OCI-LY3 (cell line): Measurements from ENCODE around the gene GABRA4.

ENCODE experiments used
- H2AFZ ChIP-seq: fragments of 200-600, 300-600 bp; shearing (Covaris generic); 2 replicates; pipeline ENCODE4 v1.6.0; 2014; ENCODE audit warnings: antibody characterized with exemption, low read depth, low read length
- H3K27ac ChIP-seq: fragments of 200-600, 300-600 bp; sonication (generic); 2 replicates; pipeline ENCODE4 v1.5.1; 2014; ENCODE audit warnings: mild to moderate bottlenecking, low read length, moderate library complexity, mixed read lengths
- H3K27me3 ChIP-seq: fragments of 200-600, 300-600 bp; sonication (generic); 2 replicates; pipeline ENCODE4 v1.6.1; 2014; ENCODE audit warnings: low read depth, low read length, mixed read lengths
- H3K36me3 ChIP-seq: fragments of 200-600, 300-600 bp; sonication (generic); replicated peaks from 2 replicates; pipeline ENCODE3; 2014; ENCODE audit warnings: low read depth, low read length, mixed read lengths
- H3K4me1 ChIP-seq: fragments of 300-600, 200-600 bp; sonication (generic); 2 replicates; pipeline ENCODE4 v1.6.1; 2014; ENCODE audit warnings: low read length, mixed read lengths
- H3K4me2 ChIP-seq: fragments of 200-600, 300-600 bp; sonication (generic); 2 replicates; pipeline ENCODE4 v1.6.1; 2014; ENCODE audit warnings: low read length, mixed read lengths
- H3K4me3 ChIP-seq: fragments of 300-600, 200-600 bp; sonication (generic); 2 replicates; pipeline ENCODE4 v1.5.1; 2014; ENCODE audit warnings: antibody characterized with exemption, mild to moderate bottlenecking, low read length, moderate library complexity
- H3K79me2 ChIP-seq: fragments of 300-600, 200-600 bp; shearing (Covaris generic); 2 replicates; pipeline ENCODE4 v1.6.1; 2014; ENCODE audit warnings: mild to moderate bottlenecking, low read length, mixed read lengths
- H3K9ac ChIP-seq: fragments of 300-600, 200-600 bp; shearing (Covaris generic); 2 replicates; pipeline ENCODE4 v1.6.0; 2014; ENCODE audit warnings: mild to moderate bottlenecking, low read length, moderate library complexity
- H3K9me3 ChIP-seq: fragments of 200-600, 300-600 bp; shearing (Covaris generic); 2 replicates; pipeline ENCODE4 v1.6.1; 2014; ENCODE audit warnings: low read length, mixed read lengths; ENCODE audit not compliant: insufficient read depth
- H4K20me1 ChIP-seq: fragments of 200-600, 300-600 bp; sonication (generic); 2 replicates; pipeline ENCODE4 v1.6.1; 2016; ENCODE audit warnings: low read length, mixed read lengths; ENCODE audit not compliant: insufficient read depth
- EZH2phosphoT487 ChIP-seq: fragments of 200-600 bp; shearing (Covaris generic); IDR thresholded peaks from 2 replicates; pipeline ENCODE4 v1.6.1; 2018; ENCODE audit warnings: antibody characterized with exemption, mixed run types, low read depth
- TF ChIP-seq, protein P1 (sequence below): fragments of 200-600, 300-600 bp; sonication (generic); IDR thresholded peaks from 2 replicates; pipeline ENCODE4 v1.5.1; 2014; ENCODE audit warnings: antibody characterized with exemption, low read length, low read depth

The GABRA4 gene

GRCh38 chr4:46953564-46953963, 39.8 kb downstream of the GABRA4 start:
- Histone ChIP-seq H3K27ac (no peak overlapping the region), H3K4me1 (peaks cover 11% of the 10 kb centered on the region; the same call in 1 of the 2 replicates), H3K4me3 (no peak overlapping the region), H3K36me3 (no peaks in the 10 kb centered on the region), H3K9me3 (no peaks in the 10 kb centered on the region), H2AFZ (no peak overlapping the region), H3K79me2 (no peaks in the 10 kb centered on the region), H3K27me3 (no peaks in the 10 kb centered on the region), H3K4me2 (no peak overlapping the region), H4K20me1 (no peaks in the 10 kb centered on the region), H3K9ac (no peak overlapping the region)
- no peak for TF ChIP-seq EZH2phosphoT487
- TF ChIP-seq, protein P1, sequence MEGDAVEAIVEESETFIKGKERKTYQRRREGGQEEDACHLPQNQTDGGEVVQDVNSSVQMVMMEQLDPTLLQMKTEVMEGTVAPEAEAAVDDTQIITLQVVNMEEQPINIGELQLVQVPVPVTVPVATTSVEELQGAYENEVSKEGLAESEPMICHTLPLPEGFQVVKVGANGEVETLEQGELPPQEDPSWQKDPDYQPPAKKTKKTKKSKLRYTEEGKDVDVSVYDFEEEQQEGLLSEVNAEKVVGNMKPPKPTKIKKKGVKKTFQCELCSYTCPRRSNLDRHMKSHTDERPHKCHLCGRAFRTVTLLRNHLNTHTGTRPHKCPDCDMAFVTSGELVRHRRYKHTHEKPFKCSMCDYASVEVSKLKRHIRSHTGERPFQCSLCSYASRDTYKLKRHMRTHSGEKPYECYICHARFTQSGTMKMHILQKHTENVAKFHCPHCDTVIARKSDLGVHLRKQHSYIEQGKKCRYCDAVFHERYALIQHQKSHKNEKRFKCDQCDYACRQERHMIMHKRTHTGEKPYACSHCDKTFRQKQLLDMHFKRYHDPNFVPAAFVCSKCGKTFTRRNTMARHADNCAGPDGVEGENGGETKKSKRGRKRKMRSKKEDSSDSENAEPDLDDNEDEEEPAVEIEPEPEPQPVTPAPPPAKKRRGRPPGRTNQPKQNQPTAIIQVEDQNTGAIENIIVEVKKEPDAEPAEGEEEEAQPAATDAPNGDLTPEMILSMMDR = no peak

DNA sequence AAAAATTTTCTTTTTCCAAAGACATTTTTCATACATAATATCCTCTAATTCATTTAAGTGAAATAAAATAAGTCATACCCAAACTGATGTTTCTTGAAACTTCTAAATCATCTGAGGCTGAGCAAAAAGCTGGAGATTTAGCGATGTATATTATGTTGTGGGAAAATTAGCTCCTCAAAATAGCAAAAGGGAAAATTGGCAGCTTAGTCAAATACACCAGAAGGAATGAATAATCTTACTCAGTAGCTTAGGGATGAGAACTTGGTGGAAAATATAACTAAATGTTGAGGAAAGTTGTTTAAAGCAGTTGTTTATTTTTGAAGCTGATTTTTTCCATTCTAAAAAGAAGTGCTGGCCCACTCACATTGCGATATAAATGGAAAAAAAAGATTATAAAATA, 40.9 kb downstream of the GABRA4 start:
- Histone ChIP-seq H3K4me3 (no peak overlapping the region), H3K27ac (no peak overlapping the region), H3K9ac (no peak overlapping the region), H3K9me3 (no peaks in the 10 kb centered on the region), H3K79me2 (no peaks in the 10 kb centered on the region), H3K27me3 (no peaks in the 10 kb centered on the region), H3K4me2 (no peak overlapping the region), H2AFZ (no peak overlapping the region), H3K36me3 (no peaks in the 10 kb centered on the region), H3K4me1 (peaks cover 11% of the 10 kb centered on the region; the same call in 1 of the 2 replicates), H4K20me1 (no peaks in the 10 kb centered on the region)
- TF ChIP-seq, protein P1 = no peak
- TF ChIP-seq EZH2phosphoT487 = no peak

DNA sequence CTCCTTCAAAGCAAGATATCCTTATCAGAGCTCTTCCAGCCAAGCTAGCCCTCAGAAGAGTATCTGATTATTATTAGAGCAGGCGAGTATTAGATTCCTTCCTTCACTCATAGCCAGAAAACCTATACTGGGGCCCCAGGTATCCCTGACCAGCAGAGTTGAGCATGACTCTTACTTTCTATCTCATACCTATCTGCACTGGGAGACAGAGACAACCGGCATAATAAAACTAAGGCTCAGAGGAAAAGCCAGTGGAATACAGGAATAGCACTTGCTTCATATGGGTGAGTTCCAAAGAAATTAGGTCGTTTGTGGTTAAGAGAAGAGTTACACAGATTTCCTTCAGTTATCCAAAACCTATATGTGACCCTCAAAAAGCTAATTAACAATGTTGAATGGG, 42.6 kb downstream of the GABRA4 start:
- Histone ChIP-seq H3K4me2 (no peak overlapping the region), H2AFZ (no peak overlapping the region), H3K4me3 (no peak overlapping the region), H3K9me3 (no peaks in the 10 kb centered on the region), H3K79me2 (no peaks in the 10 kb centered on the region), H3K9ac (no peak overlapping the region), H3K36me3 (no peaks in the 10 kb centered on the region), H4K20me1 (no peaks in the 10 kb centered on the region), H3K4me1 (peaks cover 1% of the 10 kb centered on the region; the same call in 1 of the 2 replicates), H3K27me3 (no peaks in the 10 kb centered on the region), H3K27ac (no peak overlapping the region)
- TF ChIP-seq, protein P1 = no peak

GRCh38 chr4:46949822-46950221, 43.6 kb downstream of the GABRA4 start:
- Histone ChIP-seq H3K4me3 (no peak overlapping the region), H2AFZ (no peak overlapping the region), H3K27ac (no peak overlapping the region), H3K9me3 (no peaks in the 10 kb centered on the region), H3K79me2 (no peaks in the 10 kb centered on the region), H3K4me1 (peaks cover 5% of the 10 kb centered on the region; the same call in 1 of the 2 replicates), H3K4me2 (no peak overlapping the region), H3K9ac (no peak overlapping the region), H3K27me3 (no peaks in the 10 kb centered on the region), H4K20me1 (no peaks in the 10 kb centered on the region), H3K36me3 (no peaks in the 10 kb centered on the region)
- TF ChIP-seq, protein P1 = no peak
- no peak for TF ChIP-seq EZH2phosphoT487
